HEK293 (cell line): ENCODE data around the gene SCUBE3.

Source experiments
- CTCF ChIA-PET: fragments of 350-600 bp; formaldehyde crosslinking; extraction: SDS; loops from one replicate; lab custom pipeline; 2021; ENCODE audit warnings: antibody characterized with exemption; lab: Yijun Ruan, JAX
- POLR2A ChIA-PET: fragments of 300-600 bp; formaldehyde crosslinking; extraction: SDS; loops from one replicate; lab custom pipeline; 2020; ENCODE audit warnings: antibody characterized with exemption, inconsistent platforms; lab: Yijun Ruan, JAX
- H3K27ac ChIP-seq: fragments of 200-500 bp; sonication (Bioruptor generic); 2 replicates; pipeline ENCODE4 v1.5.1; 2014; ENCODE audit warnings: low read depth, low read length, control low read depth, inconsistent platforms; ENCODE audit errors: extremely low read depth
- H3K36me3 ChIP-seq, 2 experiments: fragments of 200-500 bp in 1 of 2; sonication (Bioruptor generic) in 1 of 2; 1 replicate in 1 of 2; 2 replicates in 1 of 2; pipeline ENCODE4 v1.5.1; 2014 to 2017; ENCODE audit warnings: inconsistent platforms in 2 of 2, low read length in 2 of 2; ENCODE audit not compliant: control insufficient read depth in 2 of 2, insufficient read depth in 1 of 2
- H3K4me1 ChIP-seq: fragments of 200-500 bp; sonication (Bioruptor generic); 2 replicates; pipeline ENCODE4 v1.5.1; 2014; ENCODE audit warnings: mild to moderate bottlenecking, low read length, inconsistent platforms; ENCODE audit not compliant: control insufficient read depth, insufficient read depth
- H3K4me3 ChIP-seq: 2 replicates; pipeline ENCODE4 v1.5.1; 2011; ENCODE audit warnings: low read depth, mild to moderate bottlenecking, control low read depth, low read length, moderate library complexity
- H3K9me3 ChIP-seq: fragments of 200-500 bp; sonication (Bioruptor generic); 2 replicates; pipeline ENCODE4 v1.5.1; 2014; ENCODE audit warnings: low read depth, low read length, inconsistent platforms; ENCODE audit not compliant: control insufficient read depth, insufficient read depth
- GLIS1 ChIP-seq: fragments of 450-650 bp; formaldehyde crosslinking; IDR thresholded peaks from 2 replicates; pipeline ENCODE4 v1.5.1; 2016; ENCODE audit warnings: missing biosample characterization, missing genetic modification characterization
- SCRT1 ChIP-seq: fragments of 450-650 bp; formaldehyde crosslinking; IDR thresholded peaks from 2 replicates; pipeline ENCODE4 v1.5.1; 2016; ENCODE audit warnings: missing biosample characterization, missing genetic modification characterization, borderline replicate concordance
- SCRT2 ChIP-seq: fragments of 450-650 bp; formaldehyde crosslinking; IDR thresholded peaks from 2 replicates; pipeline ENCODE4 v1.5.1; 2016; ENCODE audit warnings: missing biosample characterization, missing genetic modification characterization
- SETDB1 ChIP-seq: IDR thresholded peaks from one replicate; pipeline ENCODE4 v1.6.1; 2017; ENCODE audit warnings: mild to moderate bottlenecking, low read length, moderate library complexity, mixed read lengths; ENCODE audit not compliant: insufficient read length
- TCF7L2 ChIP-seq: IDR thresholded peaks from 2 replicates; pipeline ENCODE4 v1.6.1; 2011; ENCODE audit warnings: low read depth, mild to moderate bottlenecking, inconsistent platforms, low read length, moderate library complexity, borderline replicate concordance
- ZBTB48 ChIP-seq: fragments of 450-650 bp; formaldehyde crosslinking; IDR thresholded peaks from 2 replicates; pipeline ENCODE4 v1.5.1; 2016; ENCODE audit warnings: missing biosample characterization, missing genetic modification characterization
- ZNF121 ChIP-seq: fragments of 450-650 bp; formaldehyde crosslinking; IDR thresholded peaks from 2 replicates; pipeline ENCODE4 v1.5.1; 2016; ENCODE audit warnings: missing biosample characterization, missing genetic modification characterization
- ZNF175 ChIP-seq: fragments of 450-650 bp; formaldehyde crosslinking; IDR thresholded peaks from 2 replicates; pipeline ENCODE4 v1.5.1; 2016; ENCODE audit warnings: missing biosample characterization, missing genetic modification characterization
- ZNF214 ChIP-seq: fragments of 450-650 bp; formaldehyde crosslinking; IDR thresholded peaks from 2 replicates; pipeline ENCODE4 v1.5.1; 2017; ENCODE audit warnings: missing biosample characterization, mild to moderate bottlenecking, missing genetic modification characterization, borderline replicate concordance
- ZNF239 ChIP-seq: fragments of 450-650 bp; formaldehyde crosslinking; IDR thresholded peaks from 2 replicates; pipeline ENCODE4 v1.5.1; 2016; ENCODE audit warnings: missing biosample characterization, missing genetic modification characterization
- ZNF423 ChIP-seq: fragments of 450-650 bp; formaldehyde crosslinking; IDR thresholded peaks from 2 replicates; pipeline ENCODE4 v1.5.1; 2016; ENCODE audit warnings: missing biosample characterization, missing genetic modification characterization
- ZNF600 ChIP-seq: fragments of 450-650 bp; formaldehyde crosslinking; IDR thresholded peaks from 2 replicates; pipeline ENCODE4 v1.5.1; 2016; ENCODE audit warnings: missing biosample characterization, missing genetic modification characterization
- ZNF707 ChIP-seq: fragments of 450-650 bp; formaldehyde crosslinking; IDR thresholded peaks from 2 replicates; pipeline ENCODE4 v1.5.1; 2016; ENCODE audit warnings: missing biosample characterization, missing genetic modification characterization
- ZNF776 ChIP-seq: fragments of 450-650 bp; formaldehyde crosslinking; IDR thresholded peaks from 2 replicates; pipeline ENCODE4 v1.5.0; 2017; ENCODE audit warnings: missing biosample characterization, missing genetic modification characterization, borderline replicate concordance
- ZNF843 ChIP-seq: fragments of 450-650 bp; formaldehyde crosslinking; IDR thresholded peaks from 2 replicates; pipeline ENCODE4 v1.5.1; 2016; ENCODE audit warnings: missing biosample characterization, missing genetic modification characterization
- ZXDB ChIP-seq: fragments of 450-650 bp; formaldehyde crosslinking; IDR thresholded peaks from 2 replicates; pipeline ENCODE4 v1.5.1; 2016; ENCODE audit warnings: missing biosample characterization, missing genetic modification characterization
- TF ChIP-seq, protein P1 (sequence below): fragments of 450-650 bp; formaldehyde crosslinking; IDR thresholded peaks from 2 replicates; pipeline ENCODE4 v1.5.1; 2016; ENCODE audit warnings: missing biosample characterization, missing genetic modification characterization
- TF ChIP-seq, protein P2 (sequence below): fragments of 450-650 bp; formaldehyde crosslinking; optimal IDR thresholded peaks from 2 replicates; pipeline ENCODE3; 2016; ENCODE audit warnings: missing biosample characterization, mild to moderate bottlenecking, missing genetic modification characterization
- TF ChIP-seq, protein P3 (sequence below): fragments of 450-650 bp; formaldehyde crosslinking; IDR thresholded peaks from 2 replicates; pipeline ENCODE4 v1.5.1; 2016; ENCODE audit warnings: missing biosample characterization, missing genetic modification characterization
- TF ChIP-seq, protein P4 (sequence below): fragments of 450-650 bp; formaldehyde crosslinking; conservative IDR thresholded peaks from 2 replicates; pipeline ENCODE4 v1.5.1; 2016; ENCODE audit warnings: low read depth, missing biosample characterization, missing genetic modification characterization

Gene SCUBE3

DNA sequence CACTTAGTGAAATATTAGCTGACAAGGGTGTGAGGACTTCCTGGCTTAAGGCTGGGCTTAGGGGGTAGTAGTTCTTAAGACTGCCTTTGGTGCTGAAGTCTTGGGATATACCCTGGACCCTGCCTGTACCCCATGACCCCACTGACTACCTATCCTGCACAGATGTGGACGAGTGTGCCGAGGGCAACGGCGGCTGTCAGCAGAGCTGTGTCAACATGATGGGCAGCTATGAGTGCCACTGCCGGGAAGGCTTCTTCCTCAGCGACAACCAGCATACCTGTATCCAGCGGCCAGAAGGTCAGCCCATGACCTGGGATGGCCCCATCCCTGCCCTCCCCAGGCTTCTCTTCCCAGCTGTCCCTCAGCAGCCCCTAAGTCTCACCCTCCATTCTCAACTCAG lies 17.8 kb downstream of the SCUBE3 start:
- Histone ChIP-seq H3K4me3 (no peak overlapping the region), H3K9me3 (no peaks in the 10 kb centered on the region), H3K4me1 (peaks cover 9% of the 10 kb centered on the region; the same call in 1 of the 2 replicates), H3K27ac (no peak overlapping the region), H3K36me3 (peaks cover 0 to 13% of the 10 kb centered on the region in 2 experiments; a peak in 1 of 3 replicates)
- ChIA-PET CTCF (interaction anchor here (0.5 to 5.7 kb wide), 9 partner anchors 9 to 245 kb away, joined by 3 to 50 read pairs (median 4); no protein-coding TSS in a partner anchor), POLR2A (interaction anchor here (1.0 to 1.6 kb wide), 2 partner anchors 16 to 27 kb away, joined by 4 read pairs; no protein-coding TSS in a partner anchor)
- TF ChIP-seq, protein P1, sequence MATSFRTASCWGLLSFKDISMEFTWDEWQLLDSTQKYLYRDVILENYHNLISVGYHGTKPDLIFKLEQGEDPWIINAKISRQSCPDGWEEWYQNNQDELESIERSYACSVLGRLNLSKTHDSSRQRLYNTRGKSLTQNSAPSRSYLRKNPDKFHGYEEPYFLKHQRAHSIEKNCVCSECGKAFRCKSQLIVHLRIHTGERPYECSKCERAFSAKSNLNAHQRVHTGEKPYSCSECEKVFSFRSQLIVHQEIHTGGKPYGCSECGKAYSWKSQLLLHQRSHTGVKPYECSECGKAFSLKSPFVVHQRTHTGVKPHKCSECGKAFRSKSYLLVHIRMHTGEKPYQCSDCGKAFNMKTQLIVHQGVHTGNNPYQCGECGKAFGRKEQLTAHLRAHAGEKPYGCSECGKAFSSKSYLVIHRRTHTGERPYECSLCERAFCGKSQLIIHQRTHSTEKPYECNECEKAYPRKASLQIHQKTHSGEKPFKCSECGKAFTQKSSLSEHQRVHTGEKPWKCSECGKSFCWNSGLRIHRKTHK (tag by site-specific recombination), result no peak
- TF ChIP-seq, protein P2, sequence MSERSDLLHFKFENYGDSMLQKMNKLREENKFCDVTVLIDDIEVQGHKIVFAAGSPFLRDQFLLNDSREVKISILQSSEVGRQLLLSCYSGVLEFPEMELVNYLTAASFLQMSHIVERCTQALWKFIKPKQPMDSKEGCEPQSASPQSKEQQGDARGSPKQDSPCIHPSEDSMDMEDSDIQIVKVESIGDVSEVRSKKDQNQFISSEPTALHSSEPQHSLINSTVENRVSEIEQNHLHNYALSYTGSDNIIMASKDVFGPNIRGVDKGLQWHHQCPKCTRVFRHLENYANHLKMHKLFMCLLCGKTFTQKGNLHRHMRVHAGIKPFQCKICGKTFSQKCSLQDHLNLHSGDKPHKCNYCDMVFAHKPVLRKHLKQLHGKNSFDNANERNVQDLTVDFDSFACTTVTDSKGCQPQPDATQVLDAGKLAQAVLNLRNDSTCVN (tag by site-specific recombination), result no peak
- TF ChIP-seq ZNF175 (tag by site-specific recombination), result no peak
- TF ChIP-seq, protein P3, sequence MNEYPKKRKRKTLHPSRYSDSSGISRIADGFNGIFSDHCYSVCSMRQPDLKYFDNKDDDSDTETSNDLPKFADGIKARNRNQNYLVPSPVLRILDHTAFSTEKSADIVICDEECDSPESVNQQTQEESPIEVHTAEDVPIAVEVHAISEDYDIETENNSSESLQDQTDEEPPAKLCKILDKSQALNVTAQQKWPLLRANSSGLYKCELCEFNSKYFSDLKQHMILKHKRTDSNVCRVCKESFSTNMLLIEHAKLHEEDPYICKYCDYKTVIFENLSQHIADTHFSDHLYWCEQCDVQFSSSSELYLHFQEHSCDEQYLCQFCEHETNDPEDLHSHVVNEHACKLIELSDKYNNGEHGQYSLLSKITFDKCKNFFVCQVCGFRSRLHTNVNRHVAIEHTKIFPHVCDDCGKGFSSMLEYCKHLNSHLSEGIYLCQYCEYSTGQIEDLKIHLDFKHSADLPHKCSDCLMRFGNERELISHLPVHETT (tag by site-specific recombination), result no peak
- TF ChIP-seq SCRT2 (tag by site-specific recombination), result no peak
- no peak for TF ChIP-seq GLIS1 (tag by site-specific recombination)
- TF ChIP-seq ZNF239 (tag by site-specific recombination), result no peak
- no peak for TF ChIP-seq ZNF214 (tag by site-specific recombination)
- TF ChIP-seq, all 188 proteins: peak for 0

DNA sequence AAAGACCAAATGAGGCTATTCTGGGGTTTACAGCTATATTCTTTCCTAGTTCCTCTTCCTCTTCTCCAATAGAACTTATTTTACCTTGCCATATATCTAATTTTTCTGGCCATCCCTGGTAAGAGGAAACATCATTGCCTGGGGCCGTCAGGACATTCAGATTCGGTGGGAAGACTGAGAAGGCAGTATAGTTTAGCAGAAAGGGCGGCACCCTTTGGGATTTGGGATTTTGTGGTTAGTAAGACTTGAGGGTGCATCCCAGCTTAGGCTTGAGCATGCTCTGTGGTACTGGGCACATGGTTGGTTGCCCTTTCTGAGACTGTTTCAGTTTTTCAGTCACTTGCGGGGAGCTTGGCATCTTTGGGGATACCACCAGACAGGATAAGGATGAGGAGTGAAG lies 21.1 kb downstream of the SCUBE3 start:
- no peak overlapping the region for H3K27ac ChIP-seq
- TF ChIP-seq SETDB1 (peak; percentile 72), SCRT1 (tag by site-specific recombination) (no peak)
- POLR2A ChIA-PET, result no interaction called here

DNA sequence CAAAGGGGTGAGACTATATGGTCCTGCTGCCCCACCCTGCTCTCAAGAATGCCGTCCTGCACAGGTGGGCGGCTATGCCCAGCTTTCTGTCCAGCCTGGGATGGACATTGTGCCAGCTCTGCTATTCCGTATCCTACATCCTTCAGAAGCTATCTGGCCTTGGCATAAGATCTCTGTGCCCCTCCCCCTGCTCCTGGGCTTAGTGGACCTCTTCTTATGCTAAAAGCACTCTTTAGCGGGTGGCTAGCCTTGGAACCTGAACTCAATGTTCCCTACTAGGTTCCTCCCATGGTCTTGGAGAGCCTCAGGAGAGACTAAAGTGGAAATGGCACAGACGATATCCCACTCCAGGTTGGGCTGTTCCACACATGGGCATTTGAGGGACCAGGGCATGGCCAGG lies 22.5 kb downstream of the SCUBE3 start:
- no peak overlapping the region for H3K27ac ChIP-seq
- 0 out of 2 replicates have a peak, but pooled peaks cover 1% of the 10 kb centered on the region for H3K4me1 ChIP-seq
- H3K4me3 ChIP-seq, result no peak overlapping the region
- CTCF ChIA-PET, result interaction anchor here (0.5 to 9.4 kb wide), 4 partner anchors 28 to 250 kb away, joined by 4 to 191 read pairs (median 84); partner anchors contain the start of gene SCUBE3
- H3K36me3 ChIP-seq, result peaks cover 0 to 34% of the 10 kb centered on the region in 2 experiments; a peak in 1 of 3 replicates
- H3K9me3 ChIP-seq, result no peaks in the 10 kb centered on the region
- POLR2A ChIA-PET, result interaction anchor here (0.9 kb wide), 1 partner anchor 22 kb away, joined by 3 read pairs; no protein-coding TSS in a partner anchor
- TF ChIP-seq ZNF600 (tag by site-specific recombination), result 0 out of 2 replicates have a peak, but pooled peaks have one; percentile 30
- TF ChIP-seq ZNF121 (tag by site-specific recombination), result no peak

More for the DNA sequence above, 21.1 kb downstream of the SCUBE3 start:
- Histone ChIP-seq H3K4me3 (no peak overlapping the region), H3K36me3 (peaks cover 0 to 28% of the 10 kb centered on the region in 2 experiments; a peak in 1 of 3 replicates), H3K4me1 (0 out of 2 replicates have a peak, but pooled peaks cover 3% of the 10 kb centered on the region), H3K9me3 (no peaks in the 10 kb centered on the region)
- CTCF ChIA-PET, result interaction anchor here (1.2 to 9.4 kb wide), 5 partner anchors 27 to 185 kb away, joined by 3 to 158 read pairs (median 8); partner anchors contain the start of gene SCUBE3

DNA sequence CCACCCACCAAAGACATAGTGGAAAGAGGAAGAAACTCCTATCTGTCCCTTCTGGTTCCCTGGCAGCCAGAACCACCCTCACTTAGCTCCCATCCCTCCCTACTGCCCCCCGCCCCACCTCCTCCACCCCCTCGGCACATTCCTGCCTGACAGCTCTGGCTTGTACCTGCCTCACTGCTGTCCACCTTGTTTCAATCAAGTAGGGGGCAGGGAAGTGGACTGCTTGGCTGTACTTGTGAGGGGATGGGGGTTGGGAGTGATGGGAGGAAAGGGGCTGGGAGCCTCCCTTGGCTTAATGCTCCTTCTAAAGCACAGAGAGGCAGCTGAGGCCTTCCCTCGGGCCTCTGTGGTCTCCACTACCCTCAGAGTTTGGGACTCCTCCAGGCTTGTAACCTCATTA lies 23.7 kb downstream of the SCUBE3 start:
- Histone ChIP-seq H3K4me3 (no peak overlapping the region), H3K36me3 (peaks cover 0 to 34% of the 10 kb centered on the region in 2 experiments; a peak in 1 of 3 replicates), H3K9me3 (no peaks in the 10 kb centered on the region), H3K4me1 (no peaks in the 10 kb centered on the region), H3K27ac (no peak overlapping the region)
- ChIA-PET CTCF (interaction anchor here (0.7 to 9.4 kb wide), 5 partner anchors 8 to 98 kb away, joined by 3 to 191 read pairs (median 5); partner anchors contain the start of gene SCUBE3), POLR2A (no interaction called here)
- TF ChIP-seq ZXDB (no peak), ZNF776 (tag by site-specific recombination) (no peak), ZBTB48 (tag by site-specific recombination) (no peak), ZNF707 (tag by site-specific recombination) (no peak), TCF7L2 (no peak), ZNF843 (tag by site-specific recombination) (no peak), ZNF423 (tag by site-specific recombination) (no peak)
- TF ChIP-seq, protein P4, sequence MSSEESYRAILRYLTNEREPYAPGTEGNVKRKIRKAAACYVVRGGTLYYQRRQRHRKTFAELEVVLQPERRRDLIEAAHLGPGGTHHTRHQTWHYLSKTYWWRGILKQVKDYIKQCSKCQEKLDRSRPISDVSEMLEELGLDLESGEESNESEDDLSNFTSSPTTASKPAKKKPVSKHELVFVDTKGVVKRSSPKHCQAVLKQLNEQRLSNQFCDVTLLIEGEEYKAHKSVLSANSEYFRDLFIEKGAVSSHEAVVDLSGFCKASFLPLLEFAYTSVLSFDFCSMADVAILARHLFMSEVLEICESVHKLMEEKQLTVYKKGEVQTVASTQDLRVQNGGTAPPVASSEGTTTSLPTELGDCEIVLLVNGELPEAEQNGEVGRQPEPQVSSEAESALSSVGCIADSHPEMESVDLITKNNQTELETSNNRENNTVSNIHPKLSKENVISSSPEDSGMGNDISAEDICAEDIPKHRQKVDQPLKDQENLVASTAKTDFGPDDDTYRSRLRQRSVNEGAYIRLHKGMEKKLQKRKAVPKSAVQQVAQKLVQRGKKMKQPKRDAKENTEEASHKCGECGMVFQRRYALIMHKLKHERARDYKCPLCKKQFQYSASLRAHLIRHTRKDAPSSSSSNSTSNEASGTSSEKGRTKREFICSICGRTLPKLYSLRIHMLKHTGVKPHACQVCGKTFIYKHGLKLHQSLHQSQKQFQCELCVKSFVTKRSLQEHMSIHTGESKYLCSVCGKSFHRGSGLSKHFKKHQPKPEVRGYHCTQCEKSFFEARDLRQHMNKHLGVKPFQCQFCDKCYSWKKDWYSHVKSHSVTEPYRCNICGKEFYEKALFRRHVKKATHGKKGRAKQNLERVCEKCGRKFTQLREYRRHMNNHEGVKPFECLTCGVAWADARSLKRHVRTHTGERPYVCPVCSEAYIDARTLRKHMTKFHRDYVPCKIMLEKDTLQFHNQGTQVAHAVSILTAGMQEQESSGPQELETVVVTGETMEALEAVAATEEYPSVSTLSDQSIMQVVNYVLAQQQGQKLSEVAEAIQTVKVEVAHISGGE, result no peak
